Activated naive CD4-positive, alpha-beta T cell treated with Interleukin-2 at 50 U/mL for 16 hours (primary cell): ENCODE data around the gene RPL22L1.
A peak's percentile ranks its signal among the peaks of the same experiment; 100 is the strongest.
"Not testable (repeated sequence)": the region's sequence is repeated elsewhere in the genome, so short reads cannot be mapped to it uniquely, and the experiment has no call there.

Experiments
- DNase-seq: peaks from one replicate; pipeline ENCODE4 v3.0.0-alpha.2; 2020

RPL22L1 gene

DNA sequence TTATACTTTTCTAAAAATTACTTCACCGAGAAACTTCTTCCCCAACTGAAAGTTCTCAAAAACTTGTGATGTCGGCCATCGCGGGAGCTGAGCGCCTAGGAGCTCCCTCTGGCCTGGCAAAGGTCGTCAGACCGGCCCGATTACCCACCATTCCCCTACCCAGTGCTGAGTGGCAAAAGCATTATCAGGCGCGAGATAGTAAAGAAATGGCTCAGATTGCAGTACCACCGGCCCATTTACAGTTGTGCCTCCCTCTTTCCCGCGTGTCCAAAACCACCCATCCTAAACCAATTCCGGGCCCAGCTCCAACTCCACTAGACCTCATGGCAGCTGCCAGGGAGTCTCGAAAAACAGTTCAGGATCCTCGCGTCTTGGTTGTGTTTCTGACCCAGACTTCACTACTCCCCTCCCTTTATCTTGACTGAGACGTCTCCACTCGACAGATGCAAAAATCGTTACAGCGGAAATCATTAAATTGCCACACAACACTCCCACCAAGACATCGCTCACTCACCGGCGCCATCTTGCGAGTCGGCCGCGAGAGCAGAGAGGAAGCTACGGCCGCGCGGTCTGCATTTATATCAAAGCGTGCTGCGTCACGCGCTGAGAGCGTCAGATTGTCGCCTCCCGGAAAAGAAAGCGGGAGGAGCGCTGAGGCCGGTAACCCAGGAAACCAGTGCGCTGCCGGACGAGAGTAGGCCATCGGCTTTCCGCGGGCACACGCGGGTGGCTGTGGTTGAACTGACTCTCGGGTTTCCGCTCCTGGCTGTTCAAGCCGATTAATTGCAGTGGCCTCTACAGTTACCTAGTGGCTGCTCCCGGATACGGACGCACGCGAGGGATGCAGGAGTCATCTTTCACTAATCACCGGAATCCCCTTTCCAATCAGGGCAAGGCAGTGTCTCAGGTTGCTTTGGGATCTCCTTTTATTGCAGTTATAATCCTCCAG, at the start of gene RPL22L1:
TSS of gene RPL22L1 (minus strand) at position 551 of the 949 bp plus-strand sequence. CDS start at position 523, 28 bp downstream.
- DNase-seq = peak; percentile 93

DNA sequence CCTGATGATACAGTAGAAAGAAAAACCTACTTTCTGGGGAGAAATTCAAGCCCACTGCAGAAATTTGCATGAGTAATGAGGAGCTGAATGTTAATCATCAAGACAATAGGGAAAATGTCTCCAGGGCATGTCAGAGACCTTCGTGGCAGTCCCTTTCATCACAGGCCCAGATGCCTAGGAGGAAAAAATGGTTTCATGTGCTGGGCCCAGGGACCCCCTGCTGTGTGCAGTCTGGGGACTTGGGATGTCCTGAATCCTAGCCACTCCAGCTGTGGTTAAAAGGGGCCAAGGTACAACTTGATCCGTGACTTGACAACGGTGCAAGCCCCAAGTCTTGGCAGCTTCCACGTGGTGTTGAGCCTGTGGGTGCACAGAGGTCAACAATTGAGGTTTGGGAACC, 48.7 kb upstream of the RPL22L1 start:
- no peak for DNase-seq

DNA sequence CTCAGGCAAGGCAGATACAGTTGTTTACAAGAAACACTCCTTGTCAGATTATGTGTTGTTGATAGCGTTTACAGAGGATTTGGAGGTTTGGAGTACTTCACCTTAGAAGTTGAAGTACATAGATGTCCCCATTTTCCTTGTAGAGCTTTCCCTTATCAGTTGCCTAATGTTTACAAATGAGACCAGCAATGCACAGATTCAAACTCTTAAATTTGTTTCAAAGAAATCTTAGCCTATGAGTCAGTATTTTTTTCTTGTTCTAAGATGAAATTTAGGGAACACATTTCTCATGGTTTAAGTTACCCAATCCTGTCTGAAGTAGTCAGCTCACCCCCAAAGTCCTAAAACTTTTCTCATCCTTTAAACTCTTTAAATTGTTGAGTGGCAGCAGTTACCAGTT, 44.7 kb upstream of the RPL22L1 start:
- DNase-seq = no peak

DNA sequence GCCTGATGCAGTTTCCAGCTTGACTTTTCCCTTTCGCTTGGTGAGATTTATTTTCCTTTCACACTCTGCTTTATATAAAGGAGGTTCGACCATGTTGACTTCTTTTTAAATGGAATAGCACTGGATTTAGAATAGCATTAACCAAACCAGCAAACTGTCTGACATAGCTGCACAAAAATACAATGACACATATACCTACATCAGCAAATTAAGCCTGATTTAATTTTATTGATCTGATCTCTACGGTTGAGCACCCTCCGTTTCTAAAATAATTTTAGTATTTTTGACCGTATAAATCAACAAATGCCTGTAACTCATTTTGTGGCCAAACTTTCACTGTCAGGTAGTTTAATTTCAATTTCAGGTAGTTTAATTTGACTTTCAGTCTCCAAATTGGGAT, 44.2 kb upstream of the RPL22L1 start:
- no peak for DNase-seq

DNA sequence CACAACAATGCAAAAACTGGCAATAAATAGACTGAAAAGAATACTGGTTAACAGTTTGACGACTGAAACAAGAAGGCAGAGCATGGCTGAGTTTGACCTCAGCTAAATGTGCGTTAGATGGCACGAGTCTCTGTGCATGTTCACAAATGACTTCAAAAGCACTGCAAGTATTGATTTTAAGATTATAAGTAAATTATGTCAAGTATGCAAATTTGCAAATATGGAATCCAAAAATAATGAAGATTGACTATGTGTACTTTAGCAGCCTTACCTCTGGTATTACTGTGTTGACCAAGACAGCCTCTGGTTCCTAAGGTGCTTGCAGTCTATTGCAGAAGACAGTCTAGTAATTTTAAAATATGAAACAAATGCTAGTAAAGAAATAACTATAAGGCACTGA, 41.1 kb upstream of the RPL22L1 start:
- DNase-seq = no peak

DNA sequence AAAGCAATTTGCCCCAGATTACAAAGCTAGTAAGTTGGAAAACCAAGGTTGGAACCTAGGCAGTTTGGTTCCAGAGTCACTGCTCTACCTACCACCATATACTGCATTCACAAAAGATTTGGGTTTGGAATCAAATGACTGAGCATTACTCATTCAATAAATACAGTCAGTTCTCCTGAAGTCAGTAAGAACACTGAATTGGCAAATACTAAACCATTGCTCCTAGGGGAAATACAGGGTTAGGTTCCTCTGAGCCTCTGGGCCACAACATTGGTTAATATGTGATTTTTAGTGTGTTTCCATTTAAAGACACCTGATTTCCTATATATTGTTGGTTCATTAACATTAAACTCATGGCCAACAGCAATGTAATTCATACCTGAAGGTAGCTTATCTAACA, 40.5 kb upstream of the RPL22L1 start:
- no peak for DNase-seq

DNA sequence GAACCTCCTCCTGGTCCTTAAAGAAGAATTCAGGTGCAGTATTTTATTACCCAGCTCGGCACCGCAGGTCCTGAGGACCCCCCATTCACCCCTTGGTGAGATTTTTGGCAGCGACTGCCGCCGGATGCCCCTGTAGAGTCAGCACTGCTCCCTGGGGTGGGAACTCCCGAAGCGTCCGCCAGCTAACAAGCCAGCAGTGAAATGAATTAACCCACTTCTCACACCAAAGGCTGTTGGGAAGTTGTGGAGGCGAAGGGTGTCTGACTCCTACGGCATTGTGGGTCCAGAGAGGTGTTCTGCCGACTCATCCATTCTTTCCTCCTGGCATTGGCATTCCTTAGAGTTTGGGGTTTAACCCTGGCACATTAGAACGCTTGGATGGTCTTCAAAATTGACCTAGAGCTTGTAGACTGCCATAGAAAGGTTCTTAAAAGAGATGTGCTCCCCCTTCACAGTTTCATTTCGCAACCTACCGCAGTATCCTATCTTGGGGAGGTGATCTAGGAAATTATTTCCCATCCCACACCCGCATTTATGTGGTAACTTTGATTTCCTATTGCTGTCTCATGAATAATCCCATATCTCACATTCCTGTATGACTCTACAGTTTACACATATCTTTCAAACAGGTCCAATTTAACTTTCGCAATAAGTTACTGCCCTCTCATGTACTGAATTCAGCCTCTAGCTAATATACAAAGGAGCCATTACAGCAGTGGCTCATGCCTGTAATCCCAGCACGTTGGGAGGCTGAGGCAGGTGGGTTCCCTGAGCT, 39.3 kb upstream of the RPL22L1 start:
- DNase-seq = no peak

DNA sequence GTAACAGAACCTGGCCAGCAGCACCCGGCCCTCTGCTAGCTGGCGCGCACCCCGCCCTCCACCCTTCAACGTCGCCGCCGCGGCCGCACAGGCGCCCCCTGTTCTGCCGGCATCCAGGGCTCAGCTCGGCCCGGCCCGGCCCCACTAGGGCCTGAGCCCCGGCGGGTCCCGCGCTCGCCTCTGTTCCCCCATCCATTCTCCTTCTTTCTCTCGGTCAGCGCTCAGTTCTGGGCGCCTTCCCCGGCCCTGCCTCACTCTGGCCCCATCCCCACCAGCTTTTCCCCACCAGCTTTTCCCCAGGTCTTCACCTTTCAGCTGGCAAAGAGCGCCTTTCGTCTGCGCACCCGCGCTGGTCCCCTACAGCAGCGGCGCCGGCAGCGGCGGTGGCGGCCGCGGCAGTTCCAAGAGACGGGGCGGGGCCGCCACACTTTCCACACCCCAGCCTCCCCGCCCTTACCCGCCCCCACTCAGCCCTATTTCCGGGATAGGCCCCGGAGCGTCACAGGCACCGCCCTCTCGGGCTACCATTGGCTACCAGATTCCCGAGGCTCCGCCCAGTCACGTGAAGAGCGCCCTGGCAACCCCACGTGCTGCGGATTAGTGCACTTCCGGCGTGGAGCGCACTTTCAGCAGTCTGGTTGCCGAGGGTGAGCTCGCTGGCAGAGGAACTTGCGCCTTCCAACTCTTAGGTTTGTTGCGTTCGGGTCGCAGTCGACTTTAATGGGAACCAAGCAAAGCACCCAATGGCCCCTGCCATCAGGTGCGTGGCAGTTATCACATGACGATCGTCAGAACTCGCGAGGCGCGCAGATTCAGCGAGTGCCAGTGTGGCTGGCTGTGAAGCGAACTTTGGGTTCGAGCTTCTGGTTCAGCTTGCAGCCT, 38.5 kb upstream of the RPL22L1 start, which contains the start of gene EIF5A2:
TSS of gene EIF5A2 (minus strand) at position 403 of the 882 bp plus-strand sequence. CDS start 831 bp downstream, outside the sequence.
- peak; percentile 96 for DNase-seq

DNA sequence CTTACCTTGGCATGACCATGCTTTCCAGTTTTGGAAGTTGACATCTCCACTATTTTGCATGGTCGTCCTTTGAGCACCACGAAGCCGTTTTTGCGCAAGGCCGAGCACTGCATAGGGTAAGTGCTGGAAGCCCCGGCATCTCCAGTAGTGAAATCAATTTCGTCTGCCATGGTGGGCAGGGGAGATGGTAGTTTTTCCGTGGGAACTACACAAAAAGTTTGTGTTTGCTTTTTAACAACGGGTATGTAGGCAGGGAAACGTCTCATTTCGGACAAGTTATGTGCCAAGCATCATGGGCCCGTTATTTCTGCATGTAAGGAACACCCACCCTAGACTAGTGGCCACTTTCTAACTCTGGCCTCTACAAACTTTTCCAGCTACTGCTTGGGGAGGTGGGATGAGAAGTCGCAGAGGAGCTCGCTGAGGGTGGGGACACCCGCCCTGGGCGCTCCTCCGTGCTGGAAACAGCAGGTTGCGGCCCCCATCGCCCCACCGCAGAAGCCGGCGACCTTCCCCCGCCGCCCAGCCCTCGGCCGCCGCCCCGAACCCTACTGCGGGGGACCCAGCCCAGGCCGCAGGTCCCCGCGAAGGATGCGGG, 37.7 kb upstream of the RPL22L1 start:
- DNase-seq = no peak

DNA sequence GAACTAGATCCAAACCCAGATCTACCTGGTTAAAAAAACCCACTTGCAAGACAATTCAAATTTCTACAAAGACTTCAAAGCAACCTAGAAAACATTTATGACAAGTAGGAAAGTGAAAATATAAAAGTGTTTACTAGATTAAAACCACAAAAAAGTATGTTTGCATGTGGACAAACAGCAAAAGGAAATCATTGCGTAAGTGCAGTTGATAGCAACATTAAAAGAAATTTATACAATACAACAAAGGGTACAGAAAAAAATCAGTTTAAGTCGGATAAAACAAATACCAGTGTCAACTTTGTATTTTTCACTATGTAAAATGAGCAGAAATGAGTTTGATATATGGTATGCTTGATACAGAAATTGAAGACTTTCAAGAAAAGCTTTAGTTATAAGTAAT, 35.9 kb upstream of the RPL22L1 start:
- no peak for DNase-seq

DNA sequence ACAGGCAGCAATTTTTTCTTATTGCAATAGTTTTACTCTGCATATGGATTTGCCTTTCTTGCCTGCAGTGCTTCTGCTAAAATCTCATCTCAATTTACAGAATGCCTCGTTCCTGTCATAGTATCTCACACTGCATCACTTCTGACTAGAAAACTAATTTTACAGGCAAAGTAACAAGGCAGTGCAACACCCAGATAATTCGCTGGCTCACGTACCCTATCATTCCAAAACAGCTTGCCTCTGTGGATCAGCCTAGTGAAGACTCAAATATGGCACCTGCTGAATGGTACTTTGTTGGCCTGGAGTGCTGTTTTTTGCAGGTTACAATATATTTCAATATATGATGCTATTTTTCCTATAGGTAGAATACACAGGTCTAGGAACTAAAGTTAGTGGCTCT, 33.1 kb upstream of the RPL22L1 start:
- no peak for DNase-seq

DNA sequence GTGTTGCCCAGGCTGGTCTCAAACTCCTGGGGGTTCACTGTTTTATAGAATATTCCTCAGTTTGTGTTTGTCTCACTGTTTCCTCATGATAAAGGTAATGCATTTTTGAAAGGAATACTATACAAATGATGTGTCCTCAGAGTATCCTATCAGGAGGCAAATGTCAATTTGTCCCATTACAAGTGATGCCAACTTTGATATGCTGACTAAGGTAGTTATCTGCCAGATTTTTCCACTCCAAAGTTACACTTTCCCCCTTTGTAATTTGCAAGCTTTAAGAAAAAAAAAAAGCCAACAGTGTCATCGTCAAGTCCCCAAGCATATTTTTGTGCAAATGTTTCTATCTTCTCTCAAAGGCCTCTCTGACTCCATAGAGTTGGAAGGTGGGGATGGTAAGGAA, 29.5 kb upstream of the RPL22L1 start:
- no peak for DNase-seq

DNA sequence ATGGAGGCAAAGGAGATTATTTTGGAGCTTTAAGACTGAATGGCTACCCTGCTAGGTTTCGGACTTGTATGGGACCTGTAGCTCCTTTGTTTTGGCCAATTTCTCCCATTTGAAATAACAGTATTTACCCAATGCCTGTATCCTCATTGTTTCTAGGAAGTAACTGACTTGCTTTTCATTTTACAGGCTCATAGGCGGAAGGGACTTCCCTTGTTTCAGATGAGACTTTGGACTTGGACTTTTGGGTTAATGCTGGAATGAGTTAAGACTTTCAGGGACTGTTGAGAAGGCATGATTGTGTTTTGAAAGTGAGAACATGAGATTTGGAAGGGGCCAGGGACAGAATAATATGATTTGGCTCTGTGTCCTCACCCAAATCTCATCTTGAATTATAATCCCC, 28.0 kb upstream of the RPL22L1 start:
- no peak for DNase-seq

DNA sequence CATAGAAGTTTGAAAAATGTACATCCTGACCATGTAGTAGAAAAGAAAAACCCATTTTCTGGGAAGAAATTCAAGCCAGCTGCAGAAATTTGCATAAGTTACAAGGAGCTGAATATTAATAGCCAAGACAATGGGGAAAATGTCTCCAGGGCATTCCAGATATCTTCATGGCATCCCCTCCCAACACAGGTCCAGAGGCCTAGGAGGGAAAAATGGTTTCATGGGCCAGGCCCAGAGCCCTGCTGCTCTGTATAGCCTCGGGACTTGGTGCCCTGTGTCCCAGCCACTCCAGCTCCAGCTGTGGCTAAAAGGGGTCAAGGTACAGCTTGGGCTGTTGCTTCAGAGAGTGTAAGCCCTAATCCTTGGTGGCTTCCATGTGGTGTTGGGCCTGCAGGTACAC, 27.2 kb upstream of the RPL22L1 start:
- not testable (repeated sequence) for DNase-seq

DNA sequence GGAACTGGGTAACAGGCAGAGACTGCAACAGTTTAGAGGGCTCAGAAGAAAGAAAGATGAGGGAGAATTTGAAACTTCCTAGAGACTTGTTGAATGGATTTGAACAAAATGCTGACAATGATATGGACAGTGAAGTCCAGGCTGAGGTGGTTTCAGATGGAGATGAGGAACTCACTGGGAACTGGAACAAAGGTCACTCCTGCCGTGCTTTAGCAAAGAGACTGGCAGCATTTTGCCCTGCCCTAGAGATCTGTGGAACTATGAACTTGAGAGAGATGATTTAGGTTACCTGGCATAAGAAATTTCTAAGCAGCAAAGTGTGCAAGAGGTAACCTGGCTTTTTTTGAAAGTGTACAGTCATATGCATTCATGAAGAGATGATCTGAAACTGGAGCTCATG, 26.8 kb upstream of the RPL22L1 start:
- DNase-seq = no peak

DNA sequence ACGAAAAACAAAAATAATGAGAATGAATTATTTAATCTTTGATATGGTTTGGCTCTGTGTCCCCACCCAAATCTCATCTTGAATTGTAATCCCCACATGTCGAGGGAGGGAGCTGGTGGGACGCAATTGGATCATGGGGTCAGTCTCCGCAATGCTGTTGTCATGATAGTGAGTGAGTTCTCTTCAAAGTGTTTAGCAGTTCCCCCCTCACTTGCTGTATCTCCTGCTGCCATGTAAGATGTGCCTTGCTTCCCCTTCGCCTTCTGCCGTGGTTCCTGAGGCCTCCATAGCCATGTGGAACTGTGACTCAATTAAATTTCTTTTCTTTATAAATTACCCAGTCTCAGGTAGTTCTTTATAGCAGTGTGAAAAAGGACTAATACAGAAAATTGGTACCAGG, 26.3 kb upstream of the RPL22L1 start:
- not testable (repeated sequence) for DNase-seq

DNA sequence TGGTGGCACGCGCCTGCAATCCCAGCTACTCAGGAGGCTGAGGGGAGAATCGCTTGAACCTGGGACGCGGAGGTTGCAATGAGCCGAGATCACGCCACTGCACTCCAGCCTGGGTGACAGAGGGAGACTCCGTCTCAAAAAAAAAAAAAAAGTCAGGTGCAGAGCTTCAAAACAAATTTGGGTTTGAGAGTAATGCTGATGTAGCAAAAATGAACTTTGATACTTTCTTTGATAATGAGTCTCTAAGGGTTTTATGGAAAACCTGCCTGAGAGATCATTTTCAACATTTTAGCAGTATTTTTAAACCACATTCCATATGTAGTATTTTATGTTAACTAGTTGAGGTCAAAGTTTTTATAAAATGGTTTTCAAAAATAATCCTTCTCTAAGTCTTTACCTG, 23.9 kb upstream of the RPL22L1 start:
- DNase-seq = no peak

DNA sequence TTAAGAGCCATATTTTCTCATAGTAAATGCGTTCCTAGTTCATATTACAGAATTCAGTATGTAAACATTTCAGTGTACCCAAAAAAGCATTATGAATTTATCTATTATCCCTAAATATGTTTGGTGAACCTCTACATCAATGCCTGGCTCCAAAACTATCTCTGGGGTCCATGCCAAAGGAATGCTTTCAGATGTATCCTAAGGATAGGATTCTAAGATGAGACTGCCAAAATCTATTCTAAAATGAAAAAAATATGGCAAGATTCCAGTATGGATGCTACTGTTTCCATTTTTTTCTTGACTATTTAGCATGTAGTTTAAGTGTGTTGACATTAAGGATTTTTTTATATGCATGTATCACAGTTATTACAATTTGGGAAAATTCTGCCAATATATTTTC, 19.6 kb upstream of the RPL22L1 start:
- DNase-seq = no peak

DNA sequence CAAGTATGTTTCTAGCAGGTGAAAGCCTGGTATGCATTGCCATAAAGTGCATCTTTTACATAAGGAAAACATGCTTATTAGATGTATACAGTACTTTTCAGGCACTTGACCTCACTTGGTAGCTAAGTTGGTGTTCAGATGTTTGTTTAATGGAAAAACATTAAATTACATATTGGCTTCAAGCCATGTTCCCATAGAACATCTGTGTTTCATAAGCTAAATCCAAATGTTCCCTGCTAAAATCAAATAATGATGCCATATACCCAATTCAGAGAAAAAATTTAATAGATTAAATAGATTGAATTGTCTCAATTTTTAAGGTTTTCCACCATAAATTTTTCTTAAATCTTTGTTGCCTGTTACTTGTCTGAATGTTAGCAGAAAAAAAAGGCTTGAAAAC, 19.1 kb upstream of the RPL22L1 start:
- no peak for DNase-seq

DNA sequence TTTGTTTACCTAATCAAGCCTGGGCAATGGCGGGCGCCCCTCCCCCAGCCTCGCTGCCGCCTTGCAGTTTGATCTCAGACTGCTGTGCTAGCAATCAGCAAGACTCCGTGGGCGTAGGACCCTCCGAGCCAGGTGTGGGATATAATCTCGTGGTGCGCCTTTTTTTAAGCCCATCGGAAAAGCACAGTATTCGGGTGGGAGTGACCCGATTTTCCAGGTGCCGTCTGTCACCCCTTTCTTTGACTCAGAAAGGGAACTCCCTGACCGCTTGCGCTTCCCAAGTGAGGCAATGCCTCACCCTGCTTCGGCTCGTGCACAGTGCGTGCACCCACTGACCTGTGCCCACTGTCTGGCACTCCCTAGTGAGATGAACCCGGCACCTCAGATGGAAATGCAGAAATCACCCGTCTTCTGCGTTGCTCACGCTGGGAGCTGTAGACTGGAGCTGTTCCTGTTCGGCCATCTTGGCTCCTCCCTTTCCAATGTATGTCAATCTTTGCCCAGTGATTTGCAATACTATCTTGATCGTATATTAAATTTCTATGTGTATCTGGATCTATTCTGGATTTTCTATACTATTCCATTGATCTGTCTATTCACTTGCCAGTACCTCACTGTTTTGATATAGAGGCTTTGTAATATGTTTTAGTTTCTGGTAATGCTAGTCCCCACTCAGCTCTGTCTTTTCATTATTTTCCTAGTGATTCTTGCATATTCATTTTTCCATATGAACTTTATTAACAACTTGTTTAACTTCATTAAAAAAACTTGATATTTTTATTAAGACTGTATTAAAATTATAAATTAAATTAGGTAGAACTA, 14.3 kb upstream of the RPL22L1 start:
- not testable (repeated sequence) for DNase-seq

DNA sequence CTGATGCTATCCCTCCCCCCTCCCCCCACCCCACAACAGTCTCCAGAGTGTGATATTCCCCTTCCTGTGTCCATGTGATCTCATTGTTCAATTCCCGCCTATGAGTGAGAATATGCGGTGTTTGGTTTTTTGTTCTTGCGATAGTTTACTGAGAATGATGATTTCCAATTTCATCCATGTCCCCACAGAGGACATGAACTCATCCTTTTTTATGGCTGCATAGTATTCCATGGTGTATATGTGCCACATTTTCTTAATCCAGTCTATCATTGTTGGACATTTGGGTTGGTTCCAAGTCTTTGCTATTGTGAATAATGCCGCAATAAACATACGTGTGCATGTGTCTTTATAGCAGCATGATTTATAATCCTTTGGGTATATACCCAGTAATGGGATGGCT, 8.7 kb upstream of the RPL22L1 start:
- DNase-seq = not testable (repeated sequence)
